Esophagus squamous epithelium (tissue), 5 donors: ENCODE results near the gene CKS2. TPM values are rescaled to one million over a fixed set of nuclear protein-coding genes. Genes with fewer than 3 reads are reported as not detected.
"Not testable (repeated sequence)": the region's sequence is repeated elsewhere in the genome, so short reads cannot be mapped to it uniquely, and the experiment has no call there.

Experiments used
- DNase-seq: peaks from one replicate; lab custom pipeline; 2025; lab: John Stamatoyannopoulos, UW
- H3K27ac ChIP-seq, 4 donors: fragments of 200-600 bp; sonication (generic); one replicate each; pipeline ENCODE4 v1.5.1; 2016 to 2019; ENCODE audit warnings: mild to moderate bottlenecking in 1 of 4
- H3K27me3 ChIP-seq, 4 donors: fragments of 200-600 bp; sonication (generic); 1 replicate in 3 of 4; 2 replicates in 1 of 4; pipeline versions ENCODE4 v1.5.1 to v1.6.0; 2017 to 2021; ENCODE audit warnings: antibody characterized with exemption in 1 of 4
- H3K36me3 ChIP-seq, 3 donors: fragments of 200-600 bp; sonication (generic); one replicate each; pipeline ENCODE4 v1.5.1; 2016 to 2019
- H3K4me1 ChIP-seq, 3 donors: fragments of 200-600 bp; sonication (generic); one replicate each; pipeline ENCODE4 v1.5.1; 2017 to 2019
- H3K4me3 ChIP-seq, 4 donors: fragments of 200-600 bp; sonication (generic); 1 replicate in 3 of 4; 2 replicates in 1 of 4; pipeline ENCODE4 v1.5.1; 2016 to 2019; ENCODE audit warnings: mild to moderate bottlenecking in 2 of 4, moderate library complexity in 1 of 4
- H3K9me3 ChIP-seq, 3 donors: fragments of 200-600 bp; sonication (generic); one replicate each; pipeline ENCODE4 v1.5.1; 2016 to 2019
- POLR2A ChIP-seq, 4 donors: fragments of 450-650 bp; IDR thresholded peaks; one replicate each; pipeline ENCODE4 v1.6.1; 2017; ENCODE audit warnings: antibody characterized with exemption in 4 of 4, mild to moderate bottlenecking in 4 of 4, moderate library complexity in 3 of 4
- WGBS, 2 donors: methylation state at CpG; one replicate each; pipeline ENCODE4 v1.1.5; 2018; 5-methylcytosine and 5-hydroxymethylcytosine counted together
- intact Hi-C: fragments of 100-400 bp; cut with DNase I; formaldehyde crosslinking; loops from one replicate; pipeline ENCODE4 v1.15.0; 2022
- total RNA-seq, 4 donors: library from RNA; depleted of rRNA; stranded (reverse); fragments of >200 nt; gene quantifications; one replicate each; pipeline ENCODE4 v1.1.0, GENCODE V29; 2016
- TF ChIP-seq, protein P1 (sequence below), 6 experiments: fragments of 450-650 bp in 4 of 6; fragments of 200-600 bp in 2 of 6; sonication (generic) in 2 of 6; IDR thresholded peaks; one replicate each; pipeline ENCODE4 v1.5.1; 2016 to 2019; ENCODE audit warnings: antibody characterized with exemption in 6 of 6, mild to moderate bottlenecking in 4 of 6, moderate library complexity in 4 of 6
- donor health status: DM: yes; HTN: yes; CAD: no.

CKS2 gene
- total RNA-seq, 4 donors from 2014 or later, result 17.9 to 93.5 (median 57.6) TPM

- H3K36me3 ChIP-seq, result peaks cover 0 to 100% (median 21%) of the 10 kb centered on the region in 3 donors
Measured at GRCh38 chr9:89330513-89330912, 19.5 kb downstream of the CKS2 start.

DNA sequence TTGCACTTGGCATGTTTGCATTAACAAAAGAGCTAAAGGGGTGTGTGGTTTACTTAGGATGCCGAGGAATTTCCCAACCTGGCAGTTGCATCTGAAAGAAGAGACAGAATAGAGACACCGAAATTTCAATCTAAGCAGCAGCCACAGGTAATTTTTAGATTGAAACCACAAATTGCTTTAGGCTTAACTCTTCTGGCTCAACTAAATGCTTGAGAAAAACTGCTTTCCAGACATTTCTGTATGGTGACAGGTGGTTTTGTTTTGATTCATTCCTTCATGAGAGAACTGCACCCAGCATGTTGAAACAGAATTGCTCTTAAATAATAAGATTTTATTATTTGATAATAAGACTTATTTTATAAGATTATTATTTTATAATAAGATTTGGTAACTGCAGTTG lies 28.8 kb downstream of the CKS2 start:
- no peaks in the 10 kb centered on the region for H3K27me3 ChIP-seq
- peaks cover 0 to 100% (median 24%) of the 10 kb centered on the region in 3 donors for H3K36me3 ChIP-seq
- no peak for TF ChIP-seq POLR2A (IDR thresholded peaks at IDR 0.05)
- TF ChIP-seq, protein P1, sequence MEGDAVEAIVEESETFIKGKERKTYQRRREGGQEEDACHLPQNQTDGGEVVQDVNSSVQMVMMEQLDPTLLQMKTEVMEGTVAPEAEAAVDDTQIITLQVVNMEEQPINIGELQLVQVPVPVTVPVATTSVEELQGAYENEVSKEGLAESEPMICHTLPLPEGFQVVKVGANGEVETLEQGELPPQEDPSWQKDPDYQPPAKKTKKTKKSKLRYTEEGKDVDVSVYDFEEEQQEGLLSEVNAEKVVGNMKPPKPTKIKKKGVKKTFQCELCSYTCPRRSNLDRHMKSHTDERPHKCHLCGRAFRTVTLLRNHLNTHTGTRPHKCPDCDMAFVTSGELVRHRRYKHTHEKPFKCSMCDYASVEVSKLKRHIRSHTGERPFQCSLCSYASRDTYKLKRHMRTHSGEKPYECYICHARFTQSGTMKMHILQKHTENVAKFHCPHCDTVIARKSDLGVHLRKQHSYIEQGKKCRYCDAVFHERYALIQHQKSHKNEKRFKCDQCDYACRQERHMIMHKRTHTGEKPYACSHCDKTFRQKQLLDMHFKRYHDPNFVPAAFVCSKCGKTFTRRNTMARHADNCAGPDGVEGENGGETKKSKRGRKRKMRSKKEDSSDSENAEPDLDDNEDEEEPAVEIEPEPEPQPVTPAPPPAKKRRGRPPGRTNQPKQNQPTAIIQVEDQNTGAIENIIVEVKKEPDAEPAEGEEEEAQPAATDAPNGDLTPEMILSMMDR (IDR thresholded peaks at IDR 0.05), result no peak
- H3K4me1 ChIP-seq, result no peaks in the 10 kb centered on the region
- H3K27ac ChIP-seq, result no peak overlapping the region
- no peaks in the 10 kb centered on the region for H3K9me3 ChIP-seq
- whole genome bisulfite sequencing, 2 donors, result 39 to 42% methylated on average over 2 of the region's 2 CpGs
- no peak for DNase-seq
- no peak overlapping the region for H3K4me3 ChIP-seq
- intact Hi-C loops, result no loop called here

More at GRCh38 chr9:89330513-89330912, 19.5 kb downstream of the CKS2 start:
- DNase-seq, result no peak
- Histone ChIP-seq H3K4me1 (no peaks in the 10 kb centered on the region), H3K27me3 (no peaks in the 10 kb centered on the region), H3K27ac (no peak overlapping the region), H3K9me3 (no peaks in the 10 kb centered on the region), H3K4me3 (no peak overlapping the region)
- 89 to 98% methylated on average over 7 of the region's 7 CpGs for WGBS, 2 donors
- TF ChIP-seq, protein P1 (IDR thresholded peaks at IDR 0.05), result no peak
- no peak for TF ChIP-seq POLR2A (IDR thresholded peaks at IDR 0.05)
- intact Hi-C loops, result no loop called here

DNA sequence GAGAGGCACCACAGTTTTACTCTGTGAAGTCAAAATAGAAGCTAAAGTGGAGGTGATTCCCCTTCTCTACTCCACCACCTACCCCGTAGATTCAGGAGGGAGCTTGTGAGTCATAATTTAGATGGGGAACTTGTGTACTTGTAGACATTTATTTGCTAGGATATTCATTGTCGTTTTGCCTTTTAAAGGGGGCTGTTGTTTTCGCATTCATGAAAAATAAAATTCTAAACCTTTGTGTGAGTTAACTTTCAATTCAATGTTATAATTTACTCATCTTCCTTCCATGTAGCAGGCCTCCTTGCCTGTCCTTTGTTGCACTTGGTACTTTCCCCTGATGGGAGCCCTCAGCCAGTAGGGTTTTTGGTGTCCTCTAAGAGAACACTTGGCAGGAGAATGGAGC lies 29.3 kb downstream of the CKS2 start:
- Histone ChIP-seq H3K27ac (no peak overlapping the region), H3K9me3 (no peaks in the 10 kb centered on the region), H3K4me3 (no peak overlapping the region), H3K4me1 (no peaks in the 10 kb centered on the region), H3K36me3 (peaks cover 0 to 100% (median 29%) of the 10 kb centered on the region in 3 donors), H3K27me3 (no peaks in the 10 kb centered on the region)
- no peak for DNase-seq
- intact Hi-C loops, result no loop called here
- TF ChIP-seq, protein P1 (IDR thresholded peaks at IDR 0.05), result no peak
- no peak for TF ChIP-seq POLR2A (IDR thresholded peaks at IDR 0.05)
- 78 to 85% methylated on average over 3 of the region's 3 CpGs for WGBS, 2 donors

DNA sequence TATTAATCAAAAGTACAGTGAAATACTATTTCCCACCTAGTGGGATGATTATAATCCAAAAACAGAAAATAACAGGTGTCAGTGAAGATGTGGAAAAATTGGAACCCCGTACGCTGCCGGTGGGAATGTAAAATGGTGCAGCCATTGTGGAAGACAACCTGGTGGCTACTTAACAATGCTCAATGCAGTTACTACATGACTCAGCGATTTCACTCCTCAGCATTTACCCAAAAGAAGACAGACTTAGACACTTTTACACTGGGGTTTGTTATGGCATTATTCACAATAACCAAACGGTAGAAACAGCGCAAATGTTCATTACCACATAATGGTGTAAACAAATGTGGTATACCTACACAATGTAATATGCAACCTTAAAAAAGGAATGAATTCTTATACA lies 31.2 kb downstream of the CKS2 start:
- WGBS, 2 donors, result 92 to 98% methylated on average over 6 of the region's 6 CpGs
- no peak overlapping the region for H3K4me3 ChIP-seq
- TF ChIP-seq, protein P1 (IDR thresholded peaks at IDR 0.05), result no peak
- no peak for TF ChIP-seq POLR2A (IDR thresholded peaks at IDR 0.05)
- H3K9me3 ChIP-seq, result no peaks in the 10 kb centered on the region
- no peak overlapping the region for H3K27ac ChIP-seq
- H3K4me1 ChIP-seq, result no peaks in the 10 kb centered on the region
- DNase-seq, result no peak
- H3K36me3 ChIP-seq, result peaks cover 0 to 100% (median 30%) of the 10 kb centered on the region in 3 donors
- H3K27me3 ChIP-seq, result no peaks in the 10 kb centered on the region
- intact Hi-C loops, result no loop called here

GRCh38 chr9:89342948-89343347 lies 32.0 kb downstream of the CKS2 start:
- H3K27me3 ChIP-seq, result no peaks in the 10 kb centered on the region
- WGBS, 2 donors, result 95 to 96% methylated on average over 1 of the region's 1 CpG
- no peaks in the 10 kb centered on the region for H3K9me3 ChIP-seq
- intact Hi-C loops, result no loop called here
- H3K4me3 ChIP-seq, result no peak overlapping the region
- H3K36me3 ChIP-seq, result peaks cover 0 to 100% (median 26%) of the 10 kb centered on the region in 3 donors
- no peaks in the 10 kb centered on the region for H3K4me1 ChIP-seq
- no peak for DNase-seq
- TF ChIP-seq POLR2A (IDR thresholded peaks at IDR 0.05), result no peak
- TF ChIP-seq, protein P1 (IDR thresholded peaks at IDR 0.05), result no peak
- no peak overlapping the region for H3K27ac ChIP-seq

- 80 to 84% methylated on average over 7 of the region's 7 CpGs for WGBS, 2 donors
- DNase-seq, intact Hi-C loops, H3K27me3 ChIP-seq, H3K4me1 ChIP-seq, H3K9me3 ChIP-seq, H3K4me3 ChIP-seq, H3K27ac ChIP-seq: not testable (repeated sequence)
- peaks cover 0 to 100% (median 28%) of the 10 kb centered on the region in 3 donors for H3K36me3 ChIP-seq
Measured at GRCh38 chr9:89343812-89344211, 32.8 kb downstream of the CKS2 start.
